GM21447 (cell line): ENCODE results near the gene SMIM12.

Experiments used
- ATAC-seq: cut with Tn5 transposase; IDR thresholded peaks from one replicate; pipeline ENCODE4 v1.9.1; 2021; ENCODE audit not compliant: unreplicated experiment

Gene SMIM12

GRCh38 chr1:34803770-34804169, 55.8 kb downstream of the SMIM12 start:
- no peak for ATAC-seq
